Mucosa of descending colon (tissue), 3 donors: ENCODE measurements around the gene MMD2. TPM values are rescaled to one million over a fixed set of nuclear protein-coding genes. Genes with fewer than 3 reads are reported as not detected.

Experiments
- ATAC-seq: fragments of 200-7000 bp; cut with Tn5 transposase; one replicate; pipeline ENCODE4 v1.9.1; 2020; ENCODE audit warnings: mild to moderate bottlenecking, moderate library complexity
- DNase-seq, 3 donors: peaks; one replicate each; pipeline ENCODE4 v3.0.0-alpha.2; 2020
- H3K36me3 ChIP-seq: fragments of 200-600 bp; one replicate; pipeline ENCODE4 v1.8.0; 2021; ENCODE audit warnings: low read depth, mild to moderate bottlenecking
- H3K4me1 ChIP-seq: fragments of 200-600 bp; one replicate; pipeline ENCODE4 v1.8.0; 2021; ENCODE audit warnings: low read depth, mild to moderate bottlenecking
- H3K4me3 ChIP-seq: fragments of 200-600 bp; one replicate; pipeline ENCODE4 v1.8.0; 2021; ENCODE audit warnings: mild to moderate bottlenecking
- H3K9me3 ChIP-seq: fragments of 200-600 bp; one replicate; pipeline ENCODE4 v1.8.0; 2021; ENCODE audit warnings: mild to moderate bottlenecking
- intact Hi-C, 2 donors: fragments of 100-400 bp; cut with DNase I in 1 of 2; cut with micrococcal nuclease in 1 of 2; formaldehyde crosslinking; loops; one replicate each; pipeline versions ENCODE4 v1.11.0 to v1.11.1; 2022; cut with DNase I, micrococcal nuclease
- total RNA-seq, 3 donors: library from RNA; stranded (reverse); fragmentation: NEBNext Ultra II Directional in 2 of 3; extraction: Animal tissue kit (Norgen Biotek cat#: 25700) in 2 of 3; gene quantifications; one replicate each; pipeline versions ENCODE4 v1.2.1 to v1.2.4, GENCODE V29; 2021 to 2023
- TF ChIP-seq, protein P1 (sequence below): fragments of 200-600 bp; IDR thresholded peaks from one replicate; pipeline ENCODE4 v1.8.0; 2022; ENCODE audit warnings: antibody characterized with exemption, mild to moderate bottlenecking
- donor health status: DM: no; HTN: no; CAD: no; lungs with moderate emphysema.
- donor health status: DM: no; HTN: no; CAD: no.
- donor health status: DM: no; HTN: yes; CAD: no.

MMD2 gene
- total RNA-seq, 3 donors from 2014 or later, result 0.47 TPM; not detected in 2

DNA sequence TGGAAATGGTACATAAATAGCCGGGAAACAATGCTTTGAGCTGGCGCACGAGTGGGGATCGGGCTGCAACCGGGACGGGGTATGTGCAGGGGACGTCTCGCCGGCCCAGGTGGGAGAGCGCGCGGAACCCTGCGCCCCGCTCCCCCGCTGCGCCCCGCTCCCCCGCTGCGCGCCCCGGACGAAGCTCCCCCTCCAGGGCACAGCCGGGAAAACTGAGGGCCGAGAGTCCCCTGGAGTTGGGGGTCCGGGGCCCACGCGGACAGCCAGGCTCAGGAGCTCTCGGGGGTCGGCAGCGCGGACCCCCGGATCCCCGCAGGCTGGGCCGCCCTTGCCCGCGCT lies 76.0 kb downstream of the MMD2 start:
- ATAC-seq (no peak), DNase-seq (no peak)
- TF ChIP-seq, protein P1, sequence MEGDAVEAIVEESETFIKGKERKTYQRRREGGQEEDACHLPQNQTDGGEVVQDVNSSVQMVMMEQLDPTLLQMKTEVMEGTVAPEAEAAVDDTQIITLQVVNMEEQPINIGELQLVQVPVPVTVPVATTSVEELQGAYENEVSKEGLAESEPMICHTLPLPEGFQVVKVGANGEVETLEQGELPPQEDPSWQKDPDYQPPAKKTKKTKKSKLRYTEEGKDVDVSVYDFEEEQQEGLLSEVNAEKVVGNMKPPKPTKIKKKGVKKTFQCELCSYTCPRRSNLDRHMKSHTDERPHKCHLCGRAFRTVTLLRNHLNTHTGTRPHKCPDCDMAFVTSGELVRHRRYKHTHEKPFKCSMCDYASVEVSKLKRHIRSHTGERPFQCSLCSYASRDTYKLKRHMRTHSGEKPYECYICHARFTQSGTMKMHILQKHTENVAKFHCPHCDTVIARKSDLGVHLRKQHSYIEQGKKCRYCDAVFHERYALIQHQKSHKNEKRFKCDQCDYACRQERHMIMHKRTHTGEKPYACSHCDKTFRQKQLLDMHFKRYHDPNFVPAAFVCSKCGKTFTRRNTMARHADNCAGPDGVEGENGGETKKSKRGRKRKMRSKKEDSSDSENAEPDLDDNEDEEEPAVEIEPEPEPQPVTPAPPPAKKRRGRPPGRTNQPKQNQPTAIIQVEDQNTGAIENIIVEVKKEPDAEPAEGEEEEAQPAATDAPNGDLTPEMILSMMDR, result no peak
- Histone ChIP-seq H3K36me3 (no peaks in the 10 kb centered on the region), H3K4me3 (no peak overlapping the region), H3K4me1 (peaks cover 3% of the 10 kb centered on the region), H3K9me3 (no peaks in the 10 kb centered on the region)
- intact Hi-C loops, result no loop called here

DNA sequence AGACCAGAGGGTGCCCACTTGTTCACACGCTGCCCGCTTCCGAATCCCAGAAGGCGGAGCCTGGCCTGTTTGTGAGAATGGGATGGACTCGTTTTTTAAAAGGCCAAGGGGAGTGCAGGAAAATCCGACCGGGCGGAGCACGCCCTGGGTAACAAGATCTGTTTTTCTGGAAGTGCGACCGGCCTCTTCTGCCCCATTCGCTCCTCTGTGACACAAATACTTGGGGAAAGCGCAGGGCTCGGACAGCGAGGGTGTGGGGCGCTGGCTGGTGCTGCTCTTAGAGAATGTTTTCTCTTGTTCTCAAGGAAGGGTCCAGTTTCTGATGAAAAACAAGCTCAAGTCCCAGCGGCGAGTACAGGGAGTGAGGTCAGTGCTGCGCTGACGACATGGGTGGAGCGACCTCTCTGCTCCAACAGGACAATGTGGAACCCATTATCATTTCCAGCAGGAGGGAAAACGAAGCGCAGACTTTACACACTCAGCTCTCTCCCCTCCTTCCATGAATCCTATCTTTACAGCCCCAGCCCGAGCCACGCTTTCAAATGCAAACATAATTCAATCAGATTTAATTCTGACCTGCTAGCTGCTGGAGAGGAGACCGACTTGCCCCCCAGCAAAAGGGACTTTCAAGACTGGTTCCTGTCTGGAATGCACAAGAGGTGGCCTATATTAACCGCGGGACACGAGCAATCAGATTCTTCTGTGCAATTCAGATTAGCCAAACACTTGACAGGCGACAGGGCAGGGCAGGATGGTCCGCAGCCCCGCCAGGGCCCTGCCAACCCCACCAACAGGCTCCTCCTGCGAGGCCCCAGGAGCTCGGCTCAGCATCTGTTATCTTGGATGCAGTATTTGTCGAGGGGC lies 76.6 kb downstream of the MMD2 start:
- TF ChIP-seq, protein P1, result no peak
- Histone ChIP-seq H3K4me3 (no peak overlapping the region), H3K36me3 (no peaks in the 10 kb centered on the region), H3K9me3 (no peaks in the 10 kb centered on the region), H3K4me1 (peaks cover 3% of the 10 kb centered on the region)
- DNase-seq (peak in 2 of 3 donors; percentile 33 to 35), ATAC-seq (peak; percentile 31)
- intact Hi-C loops, result no loop called here

DNA sequence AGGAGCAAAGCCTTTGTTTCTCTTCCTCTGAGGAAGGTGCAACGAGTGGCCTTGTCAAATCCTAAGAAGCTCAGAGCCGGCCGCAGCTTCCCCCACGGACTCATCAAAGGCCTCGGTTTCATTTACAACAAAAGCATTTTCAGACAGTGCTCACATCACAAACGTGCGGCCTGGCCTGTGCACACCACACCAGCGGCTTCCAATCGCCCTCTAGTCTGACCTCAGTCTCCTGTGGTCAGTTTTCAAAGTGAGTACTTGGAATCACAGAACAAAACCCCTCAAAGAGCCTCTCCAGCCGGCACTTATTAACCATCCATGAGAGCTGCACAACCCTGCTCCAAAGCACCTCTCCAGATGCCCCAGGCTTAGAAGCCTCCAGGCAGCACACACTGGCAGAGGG lies 78.8 kb downstream of the MMD2 start:
- TF ChIP-seq, protein P1, result no peak
- H3K9me3 ChIP-seq, result no peaks in the 10 kb centered on the region
- H3K4me1 ChIP-seq, result peaks cover 3% of the 10 kb centered on the region
- H3K36me3 ChIP-seq, result no peaks in the 10 kb centered on the region
- intact Hi-C loops, result no loop called here
- no peak for DNase-seq
- H3K4me3 ChIP-seq, result no peak overlapping the region
- no peak for ATAC-seq

- intact Hi-C loops, result no loop called here
- no peaks in the 10 kb centered on the region for H3K9me3 ChIP-seq
- H3K4me1 ChIP-seq, result peaks cover 3% of the 10 kb centered on the region
- ATAC-seq, result no peak
- TF ChIP-seq, protein P1, result no peak
- DNase-seq, result no peak
- H3K4me3 ChIP-seq, result no peak overlapping the region
- H3K36me3 ChIP-seq, result no peaks in the 10 kb centered on the region
Measured at GRCh38 chr7:4879396-4880081, 79.4 kb downstream of the MMD2 start.

DNA sequence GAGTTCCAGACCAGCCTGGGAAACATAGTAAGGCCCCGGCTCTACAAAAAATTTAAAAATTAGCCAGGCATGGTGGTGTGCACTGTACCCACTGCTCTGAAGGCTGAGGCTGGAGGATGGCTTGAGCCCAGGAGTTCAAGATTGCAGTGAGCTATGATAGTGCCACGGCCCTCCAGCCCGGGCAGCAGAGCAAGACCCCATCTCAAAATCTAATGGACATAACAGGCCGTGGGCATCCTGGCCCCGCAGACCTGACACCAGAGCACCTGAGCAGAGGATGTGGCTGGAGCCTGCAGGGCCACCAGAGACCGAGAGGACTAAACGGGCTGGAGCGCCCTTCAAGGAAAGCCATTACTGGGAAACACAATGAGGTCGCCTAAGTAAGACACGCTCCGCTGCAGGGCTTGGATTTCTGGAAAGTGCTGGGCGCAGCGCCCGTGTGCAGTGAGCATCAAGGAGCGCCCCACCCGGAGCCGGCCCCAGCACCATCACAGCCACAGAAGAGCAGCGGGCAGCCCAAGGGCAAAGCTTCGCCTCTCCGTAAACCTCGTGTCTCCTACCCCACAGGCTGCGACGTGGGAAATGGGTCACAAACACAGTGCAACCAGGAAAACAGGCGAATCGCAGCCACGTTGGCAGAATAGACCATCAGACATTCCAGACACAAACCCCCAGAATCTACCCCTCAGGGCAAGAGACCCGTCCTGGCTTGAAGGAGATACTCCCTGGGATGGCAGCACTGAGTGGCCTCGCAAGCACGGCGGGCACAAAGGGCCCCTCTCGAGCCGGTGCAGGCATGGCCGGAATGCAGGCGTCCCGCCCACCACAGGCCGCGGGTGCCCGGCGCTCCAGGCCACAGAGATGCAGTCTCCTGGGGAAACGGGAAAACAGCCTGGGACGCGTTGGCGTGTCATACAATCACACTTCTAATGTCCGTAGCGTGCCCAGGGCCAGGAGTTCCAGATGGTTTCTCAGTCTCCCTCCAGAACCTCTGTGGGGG lies 80.4 kb downstream of the MMD2 start:
- H3K4me1 ChIP-seq, result peaks cover 3% of the 10 kb centered on the region
- ATAC-seq (no peak), DNase-seq (no peak)
- no peaks in the 10 kb centered on the region for H3K36me3 ChIP-seq
- no peaks in the 10 kb centered on the region for H3K9me3 ChIP-seq
- TF ChIP-seq, protein P1, result no peak
- H3K4me3 ChIP-seq, result no peak overlapping the region
- intact Hi-C loops, result no loop called here
